ENCODE data around the gene EPC1. TPM values are rescaled to one million over a fixed set of nuclear protein-coding genes. Genes with fewer than 3 reads are reported as not detected.

The EPC1 gene
- total and polyA plus RNA-seq, 9 of the 15 experiments (the other 6 are each of a cell fraction or from before 2014, with no cell fraction given): 7.0 to 43.6 (median 16.1) TPM

GRCh38 chr10:32346551-32347362 lies at the start of gene EPC1 (continued):
- TF ChIP-seq ATF2 (CRISPR knock-in tag; IDR thresholded peaks at IDR 0.05) (no peak), ZNF609 (CRISPR knock-in tag; IDR thresholded peaks at IDR 0.05; ENCODE audit: borderline replicate concordance) (no peak), ZSCAN29 (IDR thresholded peaks at IDR 0.05) (no peak), PYGO2 (tag; IDR thresholded peaks at IDR 0.05) (no peak), YY1 (IDR thresholded peaks at IDR 0.05; ENCODE audit: borderline replicate concordance in 1 of 3, control insufficient read depth in 1 of 3, extremely low read depth in 1 of 3, insufficient read depth in 3 of 3, insufficient read length in 1 of 3, insufficient replicate concordance in 2 of 3, low read depth in 1 of 3, low read length in 2 of 3) (peak; percentile 81 to 96 (median 93)), CBX8 (IDR thresholded peaks at IDR 0.05; ENCODE audit: borderline replicate concordance, extremely low read depth, low read depth, low read length, poor library complexity, severe bottlenecking) (no peak), CEBPZ (IDR thresholded peaks at IDR 0.05; ENCODE audit: borderline replicate concordance, low read depth, low read length) (no peak), MXI1 (IDR thresholded peaks at IDR 0.05; ENCODE audit: low read depth, low read length) (no peak; the same call in 1 of the 2 replicates), CHD1 (IDR thresholded peaks at IDR 0.05; ENCODE audit: low read length) (peak; percentile 96), CREBBP (IDR thresholded peaks at IDR 0.05; ENCODE audit: low read depth, low read length) (no peak), SETDB1 (IDR thresholded peaks at IDR 0.05; ENCODE audit: low read length) (no peak), XRCC4 (IDR thresholded peaks at IDR 0.05; ENCODE audit: extremely low read depth, insufficient read depth, insufficient read length) (no peak), CBFB (CRISPR knock-in tag; IDR thresholded peaks at IDR 0.05) (peak; percentile 71)

Measured in K562 (cell line).